ENCODE measurements around the gene S1PR4.

DNA sequence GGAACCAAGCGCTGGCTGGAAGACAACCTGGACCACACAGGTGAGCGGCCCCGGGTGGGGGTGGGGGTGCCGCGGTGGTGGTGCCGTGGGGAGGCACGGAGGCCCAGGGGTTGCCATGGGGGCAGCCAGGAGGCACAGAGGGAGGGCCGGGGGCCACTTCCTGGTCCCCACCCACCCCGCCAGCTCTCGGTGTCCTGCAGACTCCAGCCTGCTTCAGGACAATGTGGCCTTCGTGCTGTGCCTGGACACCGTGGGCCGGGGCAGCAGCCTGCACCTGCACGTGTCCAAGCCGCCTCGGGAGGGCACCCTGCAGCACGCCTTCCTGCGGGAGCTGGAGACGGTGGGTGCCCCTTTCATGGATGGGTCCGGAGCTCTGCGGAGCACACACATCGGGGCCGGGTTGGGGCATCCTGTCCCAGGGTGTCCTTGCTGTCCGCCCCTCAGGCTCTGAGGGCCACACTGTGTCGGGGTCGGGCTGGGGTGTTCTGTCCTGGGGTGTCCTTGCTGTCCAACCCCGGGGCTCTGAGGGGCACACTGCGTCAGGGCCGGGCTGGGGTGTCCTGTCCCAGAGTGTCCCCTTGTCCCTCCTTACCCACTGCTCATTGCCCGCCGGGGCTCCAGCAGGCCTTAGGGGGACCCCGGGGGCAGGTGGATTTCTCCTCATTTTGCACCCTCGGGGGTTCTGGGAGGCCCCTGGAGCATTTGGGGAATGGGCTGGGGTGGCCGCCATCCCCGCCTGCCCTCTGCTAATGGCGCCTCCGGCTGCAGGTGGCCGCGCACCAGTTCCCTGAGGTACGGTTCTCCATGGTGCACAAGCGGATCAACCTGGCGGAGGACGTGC lies 25.5 kb downstream of the S1PR4 start:
- TF ChIP-seq, protein P1, sequence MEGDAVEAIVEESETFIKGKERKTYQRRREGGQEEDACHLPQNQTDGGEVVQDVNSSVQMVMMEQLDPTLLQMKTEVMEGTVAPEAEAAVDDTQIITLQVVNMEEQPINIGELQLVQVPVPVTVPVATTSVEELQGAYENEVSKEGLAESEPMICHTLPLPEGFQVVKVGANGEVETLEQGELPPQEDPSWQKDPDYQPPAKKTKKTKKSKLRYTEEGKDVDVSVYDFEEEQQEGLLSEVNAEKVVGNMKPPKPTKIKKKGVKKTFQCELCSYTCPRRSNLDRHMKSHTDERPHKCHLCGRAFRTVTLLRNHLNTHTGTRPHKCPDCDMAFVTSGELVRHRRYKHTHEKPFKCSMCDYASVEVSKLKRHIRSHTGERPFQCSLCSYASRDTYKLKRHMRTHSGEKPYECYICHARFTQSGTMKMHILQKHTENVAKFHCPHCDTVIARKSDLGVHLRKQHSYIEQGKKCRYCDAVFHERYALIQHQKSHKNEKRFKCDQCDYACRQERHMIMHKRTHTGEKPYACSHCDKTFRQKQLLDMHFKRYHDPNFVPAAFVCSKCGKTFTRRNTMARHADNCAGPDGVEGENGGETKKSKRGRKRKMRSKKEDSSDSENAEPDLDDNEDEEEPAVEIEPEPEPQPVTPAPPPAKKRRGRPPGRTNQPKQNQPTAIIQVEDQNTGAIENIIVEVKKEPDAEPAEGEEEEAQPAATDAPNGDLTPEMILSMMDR (IDR thresholded peaks at IDR 0.05; ENCODE audit: low read length), result no peak
- TF ChIP-seq EZH2 (optimal IDR thresholded peaks at IDR 0.05; ENCODE audit: low read depth, low read length), result no peak
